PFSK-1 (cell line): Measurements from ENCODE around the gene NIPAL3.

Experiments used
- POLR2AphosphoS5 ChIP-seq: IDR thresholded peaks from 2 replicates; pipeline ENCODE4 v1.6.1; 2012; ENCODE audit warnings: low read depth, mild to moderate bottlenecking, control low read depth, low read length, moderate library complexity
- TAF1 ChIP-seq: IDR thresholded peaks from 2 replicates; pipeline ENCODE4 v1.6.1; 2012; ENCODE audit warnings: low read length, control low read depth, borderline replicate concordance; ENCODE audit not compliant: insufficient read depth
- TF ChIP-seq, protein P1 (sequence below), 2 experiments: IDR thresholded peaks; 2 replicates each; pipeline versions ENCODE4 v1.6.1 to v1.8.0; 2011 to 2012; ENCODE audit warnings: low read depth in 2 of 2, low read length in 2 of 2, control low read depth in 1 of 2, inconsistent platforms in 1 of 2, mild to moderate bottlenecking in 1 of 2, moderate library complexity in 1 of 2; ENCODE audit not compliant: insufficient read depth in 1 of 2

- TF ChIP-seq POLR2AphosphoS5, result no peak
- TF ChIP-seq TAF1, result no peak
- TF ChIP-seq, protein P1, sequence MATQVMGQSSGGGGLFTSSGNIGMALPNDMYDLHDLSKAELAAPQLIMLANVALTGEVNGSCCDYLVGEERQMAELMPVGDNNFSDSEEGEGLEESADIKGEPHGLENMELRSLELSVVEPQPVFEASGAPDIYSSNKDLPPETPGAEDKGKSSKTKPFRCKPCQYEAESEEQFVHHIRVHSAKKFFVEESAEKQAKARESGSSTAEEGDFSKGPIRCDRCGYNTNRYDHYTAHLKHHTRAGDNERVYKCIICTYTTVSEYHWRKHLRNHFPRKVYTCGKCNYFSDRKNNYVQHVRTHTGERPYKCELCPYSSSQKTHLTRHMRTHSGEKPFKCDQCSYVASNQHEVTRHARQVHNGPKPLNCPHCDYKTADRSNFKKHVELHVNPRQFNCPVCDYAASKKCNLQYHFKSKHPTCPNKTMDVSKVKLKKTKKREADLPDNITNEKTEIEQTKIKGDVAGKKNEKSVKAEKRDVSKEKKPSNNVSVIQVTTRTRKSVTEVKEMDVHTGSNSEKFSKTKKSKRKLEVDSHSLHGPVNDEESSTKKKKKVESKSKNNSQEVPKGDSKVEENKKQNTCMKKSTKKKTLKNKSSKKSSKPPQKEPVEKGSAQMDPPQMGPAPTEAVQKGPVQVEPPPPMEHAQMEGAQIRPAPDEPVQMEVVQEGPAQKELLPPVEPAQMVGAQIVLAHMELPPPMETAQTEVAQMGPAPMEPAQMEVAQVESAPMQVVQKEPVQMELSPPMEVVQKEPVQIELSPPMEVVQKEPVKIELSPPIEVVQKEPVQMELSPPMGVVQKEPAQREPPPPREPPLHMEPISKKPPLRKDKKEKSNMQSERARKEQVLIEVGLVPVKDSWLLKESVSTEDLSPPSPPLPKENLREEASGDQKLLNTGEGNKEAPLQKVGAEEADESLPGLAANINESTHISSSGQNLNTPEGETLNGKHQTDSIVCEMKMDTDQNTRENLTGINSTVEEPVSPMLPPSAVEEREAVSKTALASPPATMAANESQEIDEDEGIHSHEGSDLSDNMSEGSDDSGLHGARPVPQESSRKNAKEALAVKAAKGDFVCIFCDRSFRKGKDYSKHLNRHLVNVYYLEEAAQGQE (IDR thresholded peaks at IDR 0.05; ENCODE audit: insufficient read depth in 1 of 2, low read depth in 2 of 2, low read length in 2 of 2), result no peak
Observed at GRCh38 chr1:24465638-24466037, 50.0 kb downstream of the NIPAL3 start.
